Stimulated activated CD8-positive, alpha-beta memory T cell treated with anti-CD3 and anti-CD28 coated beads, Interleukin-4, amount 100 ng/mL, for 48 hours (primary cell): Measurements from ENCODE around the gene NNT.
"Not testable (repeated sequence)": the region's sequence is repeated elsewhere in the genome, so short reads cannot be mapped to it uniquely, and the experiment has no call there.

Experiments
- DNase-seq: peaks from one replicate; pipeline ENCODE4 v3.0.0-alpha.2; 2020

NNT gene

GRCh38 chr5:43634621-43635020 is 31.6 kb downstream of the NNT start:
- DNase-seq, result no peak

- no peak for DNase-seq
These were observed 32.4 kb downstream of the NNT start for GRCh38 chr5:43635374-43635773.

- no peak for DNase-seq
These were observed 33.1 kb downstream of the NNT start for GRCh38 chr5:43636076-43636475.

GRCh38 chr5:43637416-43637815 is 34.4 kb downstream of the NNT start:
- no peak for DNase-seq

- no peak for DNase-seq
These were observed 35.1 kb downstream of the NNT start for GRCh38 chr5:43638107-43638506.

GRCh38 chr5:43638546-43638945 is 35.6 kb downstream of the NNT start:
- no peak for DNase-seq

- no peak for DNase-seq
These were observed 36.6 kb downstream of the NNT start for GRCh38 chr5:43639566-43639965.

GRCh38 chr5:43642428-43642827 is 39.4 kb downstream of the NNT start:
- DNase-seq, result no peak

- DNase-seq, result no peak
These were observed 40.3 kb downstream of the NNT start for GRCh38 chr5:43643327-43643726.

GRCh38 chr5:43643750-43644149 is 40.8 kb downstream of the NNT start:
- no peak for DNase-seq

- DNase-seq, result no peak
These were observed 44.0 kb downstream of the NNT start for GRCh38 chr5:43646992-43647391.

- DNase-seq, result no peak
These were observed 44.8 kb downstream of the NNT start for GRCh38 chr5:43647789-43648188.

- DNase-seq, result no peak
These were observed 45.6 kb downstream of the NNT start for GRCh38 chr5:43648499-43649124.

GRCh38 chr5:43649256-43649655 is 46.3 kb downstream of the NNT start:
- DNase-seq, result no peak

- DNase-seq, result no peak
These were observed 49.7 kb downstream of the NNT start for GRCh38 chr5:43652537-43653302.

GRCh38 chr5:43658509-43658908 is 55.5 kb downstream of the NNT start:
- DNase-seq, result no peak

- DNase-seq, result no peak
These were observed 56.1 kb downstream of the NNT start for GRCh38 chr5:43659075-43659474.

GRCh38 chr5:43661102-43661501 is 58.1 kb downstream of the NNT start:
- DNase-seq, result peak; percentile 52

- no peak for DNase-seq
These were observed 60.9 kb downstream of the NNT start for GRCh38 chr5:43663916-43664315.

- DNase-seq, result no peak
These were observed 61.6 kb downstream of the NNT start for GRCh38 chr5:43664501-43665040.

- DNase-seq, result not testable (repeated sequence)
These were observed 62.8 kb downstream of the NNT start for GRCh38 chr5:43665749-43666148.

- not testable (repeated sequence) for DNase-seq
These were observed 63.7 kb downstream of the NNT start for GRCh38 chr5:43666728-43667127.

GRCh38 chr5:43667379-43667778 is 64.4 kb downstream of the NNT start:
- DNase-seq, result not testable (repeated sequence)

- DNase-seq, result no peak
These were observed 71.6 kb downstream of the NNT start for GRCh38 chr5:43674536-43674935.
